Measurements from ENCODE around the gene UGT2B15.
"Not testable (repeated sequence)": the region's sequence is repeated elsewhere in the genome, so short reads cannot be mapped to it uniquely, and the experiment has no call there.

UGT2B15 gene

DNA sequence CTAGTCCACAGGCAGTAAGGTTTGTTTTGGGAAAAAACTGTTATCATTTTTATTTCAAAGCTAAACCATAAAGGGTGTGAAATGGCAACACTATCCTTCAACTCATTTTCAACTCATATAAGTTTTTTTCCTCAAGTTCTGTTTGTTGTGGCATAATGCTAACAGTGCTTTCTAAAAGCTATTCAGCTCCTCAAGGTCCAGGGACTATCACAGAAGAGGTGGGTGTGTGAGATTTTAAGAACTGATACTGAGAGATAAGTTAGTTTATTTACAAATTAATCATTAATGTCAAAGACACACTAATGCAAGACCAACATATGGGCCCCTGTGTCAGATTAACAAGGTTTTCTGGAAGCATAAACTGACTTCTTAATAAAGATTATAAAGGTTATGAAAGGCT lies 11.8 kb downstream of the UGT2B15 start:
- no peak for DNase-seq (ENCODE audit: low read depth)
- TF ChIP-seq, protein P1, sequence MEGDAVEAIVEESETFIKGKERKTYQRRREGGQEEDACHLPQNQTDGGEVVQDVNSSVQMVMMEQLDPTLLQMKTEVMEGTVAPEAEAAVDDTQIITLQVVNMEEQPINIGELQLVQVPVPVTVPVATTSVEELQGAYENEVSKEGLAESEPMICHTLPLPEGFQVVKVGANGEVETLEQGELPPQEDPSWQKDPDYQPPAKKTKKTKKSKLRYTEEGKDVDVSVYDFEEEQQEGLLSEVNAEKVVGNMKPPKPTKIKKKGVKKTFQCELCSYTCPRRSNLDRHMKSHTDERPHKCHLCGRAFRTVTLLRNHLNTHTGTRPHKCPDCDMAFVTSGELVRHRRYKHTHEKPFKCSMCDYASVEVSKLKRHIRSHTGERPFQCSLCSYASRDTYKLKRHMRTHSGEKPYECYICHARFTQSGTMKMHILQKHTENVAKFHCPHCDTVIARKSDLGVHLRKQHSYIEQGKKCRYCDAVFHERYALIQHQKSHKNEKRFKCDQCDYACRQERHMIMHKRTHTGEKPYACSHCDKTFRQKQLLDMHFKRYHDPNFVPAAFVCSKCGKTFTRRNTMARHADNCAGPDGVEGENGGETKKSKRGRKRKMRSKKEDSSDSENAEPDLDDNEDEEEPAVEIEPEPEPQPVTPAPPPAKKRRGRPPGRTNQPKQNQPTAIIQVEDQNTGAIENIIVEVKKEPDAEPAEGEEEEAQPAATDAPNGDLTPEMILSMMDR (IDR thresholded peaks at IDR 0.05; ENCODE audit: low read length, missing control alignments): no peak
- H3K4me3 ChIP-seq (replicated peaks; ENCODE audit: low read depth, low read length): no peak overlapping the region

DNA sequence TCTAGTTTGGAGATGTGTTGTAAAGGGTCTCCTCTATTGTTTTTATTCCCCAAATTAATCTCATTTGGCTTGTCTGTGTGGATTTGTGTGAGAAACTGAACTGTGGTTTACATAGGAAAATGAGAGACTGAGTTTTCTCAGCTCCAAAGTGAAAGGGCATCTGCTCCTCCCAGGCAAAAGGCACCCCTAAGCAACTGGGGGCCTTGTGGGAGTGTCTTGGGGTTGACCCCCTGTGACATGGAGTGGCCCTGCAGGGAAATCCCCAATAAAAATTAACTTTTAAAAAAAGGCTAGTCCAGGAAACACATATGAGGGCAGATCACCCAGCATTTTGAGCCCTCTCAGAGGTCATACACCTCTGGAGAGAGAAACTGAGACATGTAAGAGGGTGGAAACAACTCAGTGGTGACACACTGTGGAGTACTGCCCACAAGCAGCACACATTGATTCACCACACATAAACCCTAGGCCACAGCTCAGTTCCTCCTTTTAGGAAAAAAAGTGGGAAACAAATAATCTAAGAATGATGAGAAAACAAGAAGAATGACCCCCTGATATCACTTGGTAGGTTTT lies 13.3 kb downstream of the UGT2B15 start:
- not testable (repeated sequence) for DNase-seq (ENCODE audit: low read depth); H3K4me3 ChIP-seq (replicated peaks; ENCODE audit: low read depth, low read length)

DNA sequence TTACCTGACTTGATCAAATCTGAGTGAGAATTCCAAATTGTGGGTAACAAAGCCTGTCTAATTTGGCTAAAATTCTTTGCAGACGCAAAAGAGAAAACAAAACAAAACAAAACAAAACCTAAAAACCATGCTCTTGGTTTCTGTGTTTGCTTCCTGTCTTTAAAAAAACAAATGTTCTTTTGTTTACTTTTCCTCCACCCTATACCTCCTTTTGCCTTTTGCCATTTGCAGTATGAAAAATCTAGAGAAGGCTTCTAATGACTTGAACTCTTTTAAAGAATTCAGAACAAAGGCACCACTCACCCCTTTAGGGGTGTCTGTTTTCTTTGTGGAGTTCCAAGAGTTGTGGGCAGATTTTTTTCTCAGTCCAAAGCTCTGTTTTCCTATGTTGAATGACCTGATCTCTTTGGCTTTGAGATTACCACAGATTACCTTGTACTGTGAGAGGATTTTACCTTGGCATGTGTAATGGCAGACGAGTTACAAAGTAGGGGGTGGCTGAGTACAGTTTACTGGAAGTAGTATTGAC lies 13.9 kb downstream of the UGT2B15 start:
- not testable (repeated sequence) for DNase-seq (ENCODE audit: low read depth); H3K4me3 ChIP-seq (replicated peaks; ENCODE audit: low read depth, low read length)

DNA sequence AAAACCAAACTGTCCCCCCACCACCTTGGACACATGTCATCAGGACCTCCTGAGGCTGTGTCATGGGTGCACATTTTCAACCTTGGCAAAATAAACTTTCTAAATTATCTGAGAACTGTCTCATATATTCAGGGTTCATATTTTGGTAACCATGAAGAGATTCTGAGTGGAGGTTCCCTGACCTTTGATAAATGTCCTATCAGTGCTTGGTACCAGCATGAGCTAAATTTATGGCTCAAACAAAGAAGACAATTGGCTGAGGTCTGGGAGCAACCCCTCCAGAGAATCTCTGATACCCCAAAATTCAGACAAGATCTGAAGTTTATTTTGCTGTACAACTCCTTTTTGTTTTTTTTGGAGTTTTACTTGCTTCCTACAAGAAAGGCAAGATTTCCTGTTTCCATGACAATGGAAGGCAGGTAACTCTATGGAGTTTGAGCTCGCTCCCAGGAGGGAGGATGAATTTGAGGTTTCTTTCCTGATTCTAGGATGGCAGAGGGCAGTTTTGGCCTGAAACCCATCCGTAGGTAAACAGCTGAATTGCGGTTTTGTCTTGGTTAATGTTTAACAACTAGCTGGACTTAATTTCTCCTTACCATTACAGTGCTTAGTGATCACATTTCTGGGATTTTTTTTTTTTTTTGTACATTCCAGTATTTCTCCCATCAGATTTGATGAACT lies 14.5 kb downstream of the UGT2B15 start:
- DNase-seq (ENCODE audit: low read depth): no peak
- H3K4me3 ChIP-seq (replicated peaks; ENCODE audit: low read depth, low read length): no peak overlapping the region
- TF ChIP-seq, protein P1 (IDR thresholded peaks at IDR 0.05; ENCODE audit: low read length, missing control alignments): no peak

DNA sequence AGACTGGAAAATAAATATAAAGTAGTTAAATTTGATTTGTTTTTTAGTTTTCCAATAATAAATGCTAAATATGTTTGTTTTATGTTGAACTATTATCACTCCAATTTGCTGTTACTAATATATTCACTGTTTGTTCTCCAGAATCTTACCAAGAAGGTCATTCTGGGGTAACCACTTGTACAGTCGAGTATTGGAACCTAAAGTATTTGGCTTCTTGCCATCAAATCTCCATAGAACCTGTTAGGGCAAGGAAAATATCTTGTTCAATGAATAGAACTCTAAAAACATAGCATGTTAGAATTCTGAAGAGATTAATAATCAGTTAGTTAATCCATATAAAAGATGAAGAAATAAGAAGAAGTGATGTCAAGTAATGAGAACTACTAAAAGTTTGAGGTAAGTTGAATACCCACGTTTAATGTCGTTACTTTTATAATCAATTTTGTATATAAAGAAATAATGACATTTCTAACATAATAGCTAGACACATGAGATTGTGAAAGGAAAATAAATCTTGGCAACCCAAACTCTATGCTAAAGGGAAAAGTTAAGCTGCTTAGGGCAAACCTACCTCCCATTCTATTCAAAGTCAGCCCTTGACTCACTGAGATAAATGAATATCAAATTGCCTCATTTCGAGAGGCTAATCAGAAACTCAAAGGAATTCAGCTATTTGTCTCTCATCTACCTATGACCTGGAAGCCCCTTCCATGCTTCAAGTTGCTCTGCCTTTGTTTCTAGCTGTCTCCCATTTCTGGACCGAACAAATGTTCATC lies 15.3 kb downstream of the UGT2B15 start:
- no peak for DNase-seq (ENCODE audit: low read depth)
- TF ChIP-seq, protein P1 (IDR thresholded peaks at IDR 0.05; ENCODE audit: low read length, missing control alignments): no peak
- no peak overlapping the region for H3K4me3 ChIP-seq (replicated peaks; ENCODE audit: low read depth, low read length)

DNA sequence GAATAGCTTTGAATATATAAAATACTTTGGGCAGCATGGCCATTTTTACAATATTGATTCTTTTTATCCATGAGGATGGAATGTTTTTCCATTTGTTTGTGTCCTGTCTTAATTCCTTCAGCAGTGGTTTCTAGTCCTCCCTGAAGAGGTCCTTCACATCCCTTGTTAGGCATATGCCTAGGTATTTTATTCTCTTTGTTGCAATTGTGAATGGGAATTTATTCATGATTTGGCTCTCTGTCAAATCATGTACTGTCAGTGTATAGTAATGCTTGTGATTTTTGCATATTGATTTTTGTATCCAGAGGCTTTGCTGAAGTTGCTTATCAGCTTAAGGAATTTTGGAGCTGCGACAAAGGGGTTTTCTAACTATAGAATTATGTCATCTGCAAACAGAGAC lies 18.5 kb downstream of the UGT2B15 start:
- H3K4me3 ChIP-seq (replicated peaks; ENCODE audit: low read depth, low read length): no peak overlapping the region
- DNase-seq (ENCODE audit: low read depth): no peak
- TF ChIP-seq, protein P1 (IDR thresholded peaks at IDR 0.05; ENCODE audit: low read length, missing control alignments): no peak

DNA sequence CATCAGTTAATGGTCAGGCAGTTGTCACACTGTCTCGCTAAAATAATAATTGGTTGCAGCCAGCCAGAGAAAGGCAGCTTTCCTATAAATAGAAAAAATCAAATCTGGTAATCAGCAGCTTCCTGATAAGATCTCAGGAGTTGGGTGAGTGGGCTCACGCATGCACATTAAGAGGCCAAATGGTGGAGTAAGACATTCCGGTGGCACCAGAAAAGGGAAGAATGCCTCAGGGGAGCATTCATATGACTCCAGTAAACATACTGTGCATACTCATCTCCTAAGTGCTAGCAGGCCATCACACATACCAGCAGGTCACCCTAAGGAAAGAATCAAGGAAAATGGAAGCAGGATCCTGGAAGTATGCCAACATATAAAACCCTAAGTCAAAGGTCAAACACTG lies 40.1 kb downstream of the UGT2B15 start:
- no peak for DNase-seq (ENCODE audit: low read depth)
- no peak overlapping the region for H3K4me3 ChIP-seq (replicated peaks; ENCODE audit: low read depth, low read length)
- TF ChIP-seq, protein P1 (IDR thresholded peaks at IDR 0.05; ENCODE audit: low read length, missing control alignments): no peak

DNA sequence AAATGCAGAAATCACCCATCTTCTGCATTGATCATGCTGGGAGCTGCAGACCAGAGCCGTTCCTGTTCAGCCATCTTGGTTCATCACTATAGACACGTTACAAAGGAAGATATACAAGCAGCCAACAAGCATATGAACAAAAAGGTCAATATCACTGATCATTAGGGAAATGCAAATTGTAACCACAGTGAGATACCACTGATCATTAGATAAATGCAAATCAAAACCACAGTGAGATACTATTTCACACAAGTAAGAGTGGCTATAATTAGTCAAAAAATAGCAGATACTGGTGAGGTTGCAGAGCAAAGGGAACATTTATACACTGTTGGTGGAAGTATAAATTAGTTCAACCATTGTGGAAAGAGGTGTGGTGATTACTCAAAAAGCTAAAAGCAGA lies 47.7 kb downstream of the UGT2B15 start:
- not testable (repeated sequence) for DNase-seq (ENCODE audit: low read depth); H3K4me3 ChIP-seq (replicated peaks; ENCODE audit: low read depth, low read length)

Measured in fibroblast of pulmonary artery (primary cell).